Activated T-helper 1 cell treated with anti-CD3 and anti-CD28 coated beads, Interleukin-12 subunit alpha, Interleukin-12 subunit beta, Interleukin-2, Interleukin-4 antibody, amounts not matched to agents 30 ng/mL and 10 ng/mL and 1 ng/mL, durations not matched to agents 14 hours and 24 hours and 36 hours (primary cell): ENCODE results near the gene PARP15. TPM values are rescaled to one million over a fixed set of nuclear protein-coding genes. Genes with fewer than 3 reads are reported as not detected.

Experiments
- DNase-seq: peaks from one replicate; pipeline ENCODE4 v3.0.0; 2021; ENCODE audit warnings: low spot score
- H3K27ac Mint-ChIP-seq: one replicate; pipeline ENCODE4 v1.8.0; 2021; ENCODE audit warnings: mild to moderate bottlenecking, mixed read lengths
- H3K27me3 Mint-ChIP-seq: one replicate; pipeline ENCODE4 v1.8.0; 2022; ENCODE audit warnings: mild to moderate bottlenecking, moderate library complexity, mixed read lengths; ENCODE audit not compliant: insufficient read depth
- H3K36me3 Mint-ChIP-seq: one replicate; pipeline ENCODE4 v1.8.0; 2021; ENCODE audit warnings: low read depth, mixed read lengths
- H3K4me1 Mint-ChIP-seq: one replicate; pipeline ENCODE4 v1.8.0; 2021; ENCODE audit warnings: low read depth, mixed read lengths
- H3K4me3 Mint-ChIP-seq: one replicate; pipeline ENCODE4 v1.8.0; 2021; ENCODE audit warnings: mild to moderate bottlenecking, moderate library complexity, mixed read lengths
- H3K9me3 Mint-ChIP-seq: one replicate; pipeline ENCODE4 v1.8.0; 2021; ENCODE audit warnings: mixed read lengths
- intact Hi-C: fragments of 100-400 bp; cut with micrococcal nuclease; formaldehyde crosslinking; loops from one replicate; pipeline ENCODE4 v1.15.1; 2024
- total RNA-seq: library from RNA; stranded (reverse); gene quantifications from 2 replicates; pipeline ENCODE4 v1.2.3, GENCODE V29; 2022

PARP15 gene
- total RNA-seq, 1 donor from 2014 or later, result 13.2 TPM

- H3K27me3 Mint-ChIP-seq, result peaks cover 10% of the 10 kb centered on the region
- H3K9me3 Mint-ChIP-seq, result peaks cover 11% of the 10 kb centered on the region
- DNase-seq, result no peak
- peaks cover 2% of the 10 kb centered on the region for H3K36me3 Mint-ChIP-seq
- intact Hi-C loops, result no loop called here
- H3K27ac Mint-ChIP-seq, result no peak overlapping the region
- no peak overlapping the region for H3K4me3 Mint-ChIP-seq
- peaks cover 14% of the 10 kb centered on the region for H3K4me1 Mint-ChIP-seq
Measured at GRCh38 chr3:122665226-122665786, 87.9 kb downstream of the PARP15 start.

- H3K27ac Mint-ChIP-seq, result no peak overlapping the region
- H3K36me3 Mint-ChIP-seq, result peaks cover 2% of the 10 kb centered on the region
- peaks cover 9% of the 10 kb centered on the region for H3K9me3 Mint-ChIP-seq
- intact Hi-C loops, result no loop called here
- no peak overlapping the region for H3K4me3 Mint-ChIP-seq
- peaks cover 10% of the 10 kb centered on the region for H3K27me3 Mint-ChIP-seq
- H3K4me1 Mint-ChIP-seq, result peaks cover 14% of the 10 kb centered on the region
- no peak for DNase-seq
Measured at GRCh38 chr3:122665881-122666280, 88.4 kb downstream of the PARP15 start.

GRCh38 chr3:122668930-122669730 is 91.7 kb downstream of the PARP15 start:
- peaks cover 2% of the 10 kb centered on the region for H3K36me3 Mint-ChIP-seq
- intact Hi-C loops, result loop anchor here (1.0 to 2.0 kb wide), 3 partner anchors 26 to 93 kb away; no protein-coding TSS in a partner anchor
- H3K4me1 Mint-ChIP-seq, result peaks cover 14% of the 10 kb centered on the region
- H3K27ac Mint-ChIP-seq, result peak overlapping the region; percentile 80
- H3K9me3 Mint-ChIP-seq, result peaks cover 8% of the 10 kb centered on the region
- H3K27me3 Mint-ChIP-seq, result peaks cover 2% of the 10 kb centered on the region
- H3K4me3 Mint-ChIP-seq, result no peak overlapping the region
- no peak for DNase-seq

- H3K9me3 Mint-ChIP-seq, result peaks cover 21% of the 10 kb centered on the region
- H3K4me3 Mint-ChIP-seq, result no peak overlapping the region
- H3K27ac Mint-ChIP-seq, result no peak overlapping the region
- DNase-seq, result no peak
- intact Hi-C loops, result no loop called here
- H3K36me3 Mint-ChIP-seq, result peaks cover 3% of the 10 kb centered on the region
- H3K27me3 Mint-ChIP-seq, result no peaks in the 10 kb centered on the region
- H3K4me1 Mint-ChIP-seq, result peaks cover 14% of the 10 kb centered on the region
Measured at GRCh38 chr3:122671553-122671952, 94.1 kb downstream of the PARP15 start.

GRCh38 chr3:122674339-122674738 is 96.9 kb downstream of the PARP15 start:
- H3K4me1 Mint-ChIP-seq, result peaks cover 22% of the 10 kb centered on the region

GRCh38 chr3:122676759-122677158 is 99.3 kb downstream of the PARP15 start:
- no peak for DNase-seq
- Mint-ChIP-seq H3K36me3 (peaks cover 12% of the 10 kb centered on the region), H3K4me3 (no peak overlapping the region), H3K9me3 (peaks cover 13% of the 10 kb centered on the region), H3K27ac (no peak overlapping the region), H3K27me3 (no peaks in the 10 kb centered on the region), H3K4me1 (peaks cover 28% of the 10 kb centered on the region)
- intact Hi-C loops, result loop anchor here (5.0 kb wide), 1 partner anchor 839 kb away; the partner anchor contains the start of genes EAF2 and IQCB1

More at GRCh38 chr3:122674339-122674738, 96.9 kb downstream of the PARP15 start:
- peaks cover 1% of the 10 kb centered on the region for H3K36me3 Mint-ChIP-seq
- no peak overlapping the region for H3K27ac Mint-ChIP-seq
- intact Hi-C loops, result no loop called here
- H3K4me3 Mint-ChIP-seq, result no peak overlapping the region
- no peak for DNase-seq
- H3K27me3 Mint-ChIP-seq, result no peaks in the 10 kb centered on the region
- H3K9me3 Mint-ChIP-seq, result peaks cover 17% of the 10 kb centered on the region

- H3K27me3 Mint-ChIP-seq, result no peaks in the 10 kb centered on the region
- peaks cover 14% of the 10 kb centered on the region for H3K36me3 Mint-ChIP-seq
- peaks cover 13% of the 10 kb centered on the region for H3K9me3 Mint-ChIP-seq
- intact Hi-C loops, result loop anchor here (5.0 kb wide), 1 partner anchor 840 kb away; the partner anchor contains the start of genes EAF2 and IQCB1
- H3K4me1 Mint-ChIP-seq, result peaks cover 33% of the 10 kb centered on the region
- DNase-seq, result no peak
- no peak overlapping the region for H3K27ac Mint-ChIP-seq
- no peak overlapping the region for H3K4me3 Mint-ChIP-seq
Measured at GRCh38 chr3:122677216-122677615, 99.8 kb downstream of the PARP15 start.

- H3K4me1 Mint-ChIP-seq, result peaks cover 46% of the 10 kb centered on the region
- H3K36me3 Mint-ChIP-seq, result peaks cover 25% of the 10 kb centered on the region
- no peaks in the 10 kb centered on the region for H3K27me3 Mint-ChIP-seq
- intact Hi-C loops, result loop anchor here (2.0 to 5.0 kb wide), 3 partner anchors 36 to 841 kb away; partner anchors contain the start of genes EAF2 and IQCB1
- H3K4me3 Mint-ChIP-seq, result peak overlapping the region; percentile 49
- peaks cover 13% of the 10 kb centered on the region for H3K9me3 Mint-ChIP-seq
- peak overlapping the region; percentile 27 for H3K27ac Mint-ChIP-seq
- DNase-seq, result no peak
Measured at GRCh38 chr3:122678506-122678905, 101.1 kb downstream of the PARP15 start.

GRCh38 chr3:122679085-122679881 is 101.8 kb downstream of the PARP15 start:
- peaks cover 54% of the 10 kb centered on the region for H3K4me1 Mint-ChIP-seq
- no peaks in the 10 kb centered on the region for H3K27me3 Mint-ChIP-seq
- DNase-seq, result peak; percentile 77

GRCh38 chr3:122679882-122680474 is 102.5 kb downstream of the PARP15 start:
- Mint-ChIP-seq H3K27ac (peak overlapping the region; percentile 97), H3K4me3 (peak overlapping the region; percentile 95), H3K36me3 (peaks cover 34% of the 10 kb centered on the region), H3K9me3 (peaks cover 5% of the 10 kb centered on the region), H3K4me1 (peaks cover 61% of the 10 kb centered on the region), H3K27me3 (no peaks in the 10 kb centered on the region)
- no peak for DNase-seq
- intact Hi-C loops, result loop anchor here (1.0 to 5.0 kb wide), 14 partner anchors 37 to 1134 kb away; partner anchors contain the start of genes DTX3L, EAF2, FAM162A and HSPBAP1

More at GRCh38 chr3:122679085-122679881, 101.8 kb downstream of the PARP15 start:
- intact Hi-C loops, result loop anchor here (1.0 to 5.0 kb wide), 10 partner anchors 36 to 1133 kb away; partner anchors contain the start of genes DTX3L, EAF2, IQCB1 and PARP9
- Mint-ChIP-seq H3K9me3 (peaks cover 11% of the 10 kb centered on the region), H3K4me3 (peak overlapping the region; percentile 95), H3K27ac (peak overlapping the region; percentile 97), H3K36me3 (peaks cover 27% of the 10 kb centered on the region)

- Mint-ChIP-seq H3K27ac (peak within 1 kb of the TSS; percentile 97), H3K4me1 (peaks cover 65% of the 10 kb centered on the region), H3K27me3 (no peaks in the 10 kb centered on the region), H3K4me3 (peak within 1 kb of the TSS; percentile 95), H3K9me3 (no peaks in the 10 kb centered on the region), H3K36me3 (peaks cover 36% of the 10 kb centered on the region)
- intact Hi-C loops, result loop anchor here (1.0 to 5.0 kb wide), 4 partner anchors 112 to 579 kb away; partner anchors contain the start of genes FAM162A and HSPBAP1
- peak; percentile 73 for DNase-seq
Measured at GRCh38 chr3:122680475-122681283, 103.2 kb downstream of the PARP15 start, which contains the start of gene PARP14. Gene PARP14 (plus strand): TSS chr3:122680839. CDS start chr3:122680884, 45 bp downstream.
